PC-3 (cell line): ENCODE data around the gene PRR5. TPM values are rescaled to one million over a fixed set of nuclear protein-coding genes. Genes with fewer than 3 reads are reported as not detected.

Experiments used
- ATAC-seq: fragments of 200-7000 bp; cut with Tn5 transposase; 2 replicates; pipeline ENCODE4 v1.9.1; 2020; ENCODE audit warnings: mild to moderate bottlenecking, moderate library complexity
- BruUV-seq: library from RNA; stranded (reverse); fragments of 400-500 nt; replicated peaks from 2 replicates; lab custom pipeline; 2021; lab: Mats Ljungman, UMichigan
- CTCF ChIA-PET: fragments of 300-600 bp; sonication (Branson Sonifier 250); formaldehyde crosslinking; loops from one replicate; lab custom pipeline; 2022; ENCODE audit warnings: antibody characterized with exemption; lab: Charles Lee
- POLR2A ChIA-PET: fragments of 300-600 bp; sonication (Branson Sonifier 250); formaldehyde crosslinking; loops from one replicate; lab custom pipeline; 2022; ENCODE audit warnings: antibody characterized with exemption; ENCODE audit not compliant: unreplicated experiment; lab: Charles Lee
- DNase-seq: peaks from one replicate; pipeline ENCODE4 v3.0.0-alpha.2; 2015
- H2AFZ ChIP-seq: fragments of 300-600 bp; sonication (generic); 2 replicates; pipeline ENCODE4 v1.6.0; 2016; ENCODE audit warnings: antibody characterized with exemption, low read length
- H3F3A ChIP-seq: fragments of 300-600 bp; sonication (generic); one replicate; pipeline ENCODE4 v1.6.0; 2017; ENCODE audit warnings: antibody characterized with exemption, low read length, control low read depth, mild to moderate bottlenecking; ENCODE audit not compliant: unreplicated experiment
- H3K27ac ChIP-seq: fragments of 300-600 bp; sonication (generic); 2 replicates; pipeline ENCODE4 v1.5.1; 2016; ENCODE audit warnings: mild to moderate bottlenecking, low read length
- H3K27me3 ChIP-seq: fragments of 300-600 bp; sonication (generic); 2 replicates; pipeline ENCODE4 v1.6.1; 2016; ENCODE audit warnings: low read length, mixed read lengths
- H3K36me3 ChIP-seq: fragments of 300-600 bp; sonication (generic); 2 replicates; pipeline ENCODE4 v1.6.1; 2016; ENCODE audit warnings: low read depth, mixed run types, low read length, mixed read lengths
- H3K4me1 ChIP-seq: fragments of 300-600 bp; sonication (generic); 2 replicates; pipeline ENCODE4 v1.5.1; 2016; ENCODE audit warnings: low read length; ENCODE audit not compliant: insufficient read depth
- H3K4me2 ChIP-seq: fragments of 300-600 bp; sonication (generic); 2 replicates; pipeline ENCODE4 v1.6.0; 2016; ENCODE audit warnings: low read length
- H3K4me3 ChIP-seq: fragments of 300-600 bp; sonication (generic); 2 replicates; pipeline ENCODE4 v1.5.1; 2016; ENCODE audit warnings: mild to moderate bottlenecking, low read length, mixed read lengths
- H3K79me2 ChIP-seq: fragments of 300-600 bp; sonication (generic); 2 replicates; pipeline ENCODE4 v1.6.1; 2017; ENCODE audit warnings: low read length, mixed read lengths
- H3K9ac ChIP-seq: fragments of 300-600 bp; sonication (generic); 2 replicates; pipeline ENCODE4 v1.6.0; 2016; ENCODE audit warnings: mild to moderate bottlenecking, low read length
- H3K9me2 ChIP-seq: fragments of 300-600 bp; sonication (generic); replicated peaks from 2 replicates; pipeline ENCODE4 v1.6.1; 2016; ENCODE audit warnings: mixed run types, low read length, mixed read lengths
- H3K9me3 ChIP-seq: fragments of 300-600 bp; sonication (generic); 2 replicates; pipeline ENCODE4 v1.6.1; 2016; ENCODE audit warnings: low read length, mixed read lengths
- H4K20me1 ChIP-seq: fragments of 300-600 bp; sonication (generic); 2 replicates; pipeline ENCODE4 v1.6.1; 2016; ENCODE audit warnings: low read length, mixed read lengths
- CTCF ChIP-seq: fragments of 300-600 bp; sonication (generic); conservative IDR thresholded peaks from 2 replicates; pipeline ENCODE4 v1.5.1; 2017; ENCODE audit warnings: antibody characterized with exemption, low read depth, mild to moderate bottlenecking, low read length
- EZH2 ChIP-seq: fragments of 300-600 bp; sonication (generic); IDR thresholded peaks from one replicate; pipeline ENCODE4 v1.6.1; 2017; ENCODE audit warnings: antibody characterized with exemption, mild to moderate bottlenecking, low read length; ENCODE audit not compliant: unreplicated experiment
- EZH2phosphoT487 ChIP-seq: fragments of 300-600 bp; sonication (generic); IDR thresholded peaks from 2 replicates; pipeline ENCODE4 v1.6.1; 2018; ENCODE audit warnings: mild to moderate bottlenecking, antibody characterized with exemption, low read length, borderline replicate concordance
- intact Hi-C: fragments of 100-400 bp; cut with micrococcal nuclease; formaldehyde crosslinking; loops from 2 replicates; pipeline ENCODE4 v1.9.0; 2023
- total RNA-seq: library from RNA; depleted of rRNA; stranded (reverse); fragments of >200 nt; gene quantifications from 2 replicates; pipeline ENCODE4 v1.2.3, GENCODE V29; 2014

PRR5 gene
- total RNA-seq, 1 experiment from 2014 or later = 14.5 TPM

- no peak overlapping the region for H3K27ac ChIP-seq
- H3K36me3 ChIP-seq = no peaks in the 10 kb centered on the region
- DNase-seq = no peak
- ChIA-PET CTCF (no interaction called here), POLR2A (no interaction called here)
- no peaks in the 10 kb centered on the region for H3K79me2 ChIP-seq
- no peaks in the 10 kb centered on the region for H3K9me2 ChIP-seq
- H3K4me2 ChIP-seq = no peak overlapping the region
- no peaks in the 10 kb centered on the region for H3K4me1 ChIP-seq
- no peak overlapping the region for H3K9ac ChIP-seq
- no peaks in the 10 kb centered on the region for H3K9me3 ChIP-seq
- TF ChIP-seq CTCF (no peak), EZH2 (no peak), EZH2phosphoT487 (no peak)
- no peak overlapping the region for H2AFZ ChIP-seq
- ATAC-seq = no peak
- peaks cover 17% of the 10 kb centered on the region for H3K27me3 ChIP-seq
- intact Hi-C loops = no loop called here
- H3K4me3 ChIP-seq = no peak overlapping the region
- no peaks in the 10 kb centered on the region for H3F3A ChIP-seq
- no peaks in the 10 kb centered on the region for H4K20me1 ChIP-seq
- no TSS peak for BruUV-seq
These were observed 34.7 kb upstream of the PRR5 start for GRCh38 chr22:44667276-44667675.

- Histone ChIP-seq H3K27ac (no peak overlapping the region), H3F3A (no peaks in the 10 kb centered on the region), H4K20me1 (no peaks in the 10 kb centered on the region), H3K27me3 (peaks cover 17% of the 10 kb centered on the region), H3K4me3 (no peak overlapping the region), H3K9ac (no peak overlapping the region), H3K36me3 (no peaks in the 10 kb centered on the region), H3K4me1 (no peaks in the 10 kb centered on the region), H3K9me3 (no peaks in the 10 kb centered on the region), H3K4me2 (0 out of 2 replicates have a peak overlapping the region, but pooled peaks have one; percentile 31), H2AFZ (no peak overlapping the region), H3K79me2 (no peaks in the 10 kb centered on the region), H3K9me2 (no peaks in the 10 kb centered on the region)
- TF ChIP-seq EZH2 = no peak
- TF ChIP-seq EZH2phosphoT487 = no peak
- ChIA-PET POLR2A (no interaction called here), CTCF (no interaction called here)
- no peak for DNase-seq
- ATAC-seq = no peak
- intact Hi-C loops = no loop called here
- BruUV-seq = no TSS peak
These were observed 34.2 kb upstream of the PRR5 start for GRCh38 chr22:44667829-44668189.

- Histone ChIP-seq H3K4me3 (no peak overlapping the region), H3K36me3 (no peaks in the 10 kb centered on the region), H3K4me2 (peak overlapping the region; percentile 31; the same call in 1 of the 2 replicates), H2AFZ (no peak overlapping the region), H3K27me3 (peaks cover 17% of the 10 kb centered on the region), H3K79me2 (no peaks in the 10 kb centered on the region), H4K20me1 (no peaks in the 10 kb centered on the region), H3K4me1 (no peaks in the 10 kb centered on the region), H3K27ac (no peak overlapping the region), H3K9me2 (no peaks in the 10 kb centered on the region), H3K9me3 (no peaks in the 10 kb centered on the region), H3F3A (no peaks in the 10 kb centered on the region), H3K9ac (no peak overlapping the region)
- TF ChIP-seq EZH2phosphoT487 = no peak
- TF ChIP-seq CTCF = no peak
- no peak for TF ChIP-seq EZH2
- ChIA-PET CTCF (no interaction called here), POLR2A (no interaction called here)
- DNase-seq (no peak), ATAC-seq (peak; percentile 20; the same call in 1 of the 2 replicates)
- intact Hi-C loops = no loop called here
- BruUV-seq = no TSS peak
These were observed 33.7 kb upstream of the PRR5 start for GRCh38 chr22:44668190-44668885.
